ENCODE data around the gene LRRC8C.

GRCh38 chr1:89703469-89703868 is 70.5 kb downstream of the LRRC8C start:
- TF ChIP-seq, protein P1, sequence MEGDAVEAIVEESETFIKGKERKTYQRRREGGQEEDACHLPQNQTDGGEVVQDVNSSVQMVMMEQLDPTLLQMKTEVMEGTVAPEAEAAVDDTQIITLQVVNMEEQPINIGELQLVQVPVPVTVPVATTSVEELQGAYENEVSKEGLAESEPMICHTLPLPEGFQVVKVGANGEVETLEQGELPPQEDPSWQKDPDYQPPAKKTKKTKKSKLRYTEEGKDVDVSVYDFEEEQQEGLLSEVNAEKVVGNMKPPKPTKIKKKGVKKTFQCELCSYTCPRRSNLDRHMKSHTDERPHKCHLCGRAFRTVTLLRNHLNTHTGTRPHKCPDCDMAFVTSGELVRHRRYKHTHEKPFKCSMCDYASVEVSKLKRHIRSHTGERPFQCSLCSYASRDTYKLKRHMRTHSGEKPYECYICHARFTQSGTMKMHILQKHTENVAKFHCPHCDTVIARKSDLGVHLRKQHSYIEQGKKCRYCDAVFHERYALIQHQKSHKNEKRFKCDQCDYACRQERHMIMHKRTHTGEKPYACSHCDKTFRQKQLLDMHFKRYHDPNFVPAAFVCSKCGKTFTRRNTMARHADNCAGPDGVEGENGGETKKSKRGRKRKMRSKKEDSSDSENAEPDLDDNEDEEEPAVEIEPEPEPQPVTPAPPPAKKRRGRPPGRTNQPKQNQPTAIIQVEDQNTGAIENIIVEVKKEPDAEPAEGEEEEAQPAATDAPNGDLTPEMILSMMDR (IDR thresholded peaks at IDR 0.05), result no peak
- TF ChIP-seq EZH2 (IDR thresholded peaks at IDR 0.05) (no peak), EZH2phosphoT487 (IDR thresholded peaks at IDR 0.05) (no peak)
